IMR-90 (cell line): ENCODE data around the gene CD3E. TPM values are rescaled to one million over a fixed set of nuclear protein-coding genes. Genes with fewer than 3 reads are reported as not detected.

Experiments
- ATAC-seq: fragments of 200-7000 bp; cut with Tn5 transposase; 2 replicates; pipeline ENCODE4 v1.9.1; 2020; ENCODE audit warnings: low read depth, mild to moderate bottlenecking, moderate library complexity
- BruUV-seq: library from RNA; stranded (reverse); fragments of 400-500 nt; replicated peaks from 2 replicates; lab custom pipeline; 2021; lab: Mats Ljungman, UMichigan
- CTCF ChIA-PET: fragments of 300-600 bp; formaldehyde crosslinking; extraction: SDS; loops from one replicate; lab custom pipeline; 2021; ENCODE audit warnings: antibody characterized with exemption; lab: Yijun Ruan, JAX
- POLR2A ChIA-PET: fragments of 300-600 bp; sonication (Branson Sonifier 250); formaldehyde crosslinking; loops from one replicate; lab custom pipeline; 2022; ENCODE audit warnings: antibody characterized with exemption; ENCODE audit not compliant: unreplicated experiment; lab: Charles Lee
- DNase-seq: peaks from one replicate; pipeline ENCODE4 v3.0.0; 2013
- H2AFZ ChIP-seq: replicated peaks from 2 replicates; pipeline ENCODE3; 2013; ENCODE audit warnings: low read length, mild to moderate bottlenecking; ENCODE audit not compliant: poor library complexity
- H2AK5ac ChIP-seq: 2 replicates; pipeline ENCODE4 v1.6.1; 2013; ENCODE audit warnings: low read depth, low read length, inconsistent platforms
- H2AK9ac ChIP-seq: replicated peaks from 2 replicates; pipeline ENCODE3; 2013; ENCODE audit warnings: mild to moderate bottlenecking, low read depth, low read length, moderate library complexity; ENCODE audit not compliant: poor library complexity
- H2BK120ac ChIP-seq: 2 replicates; pipeline ENCODE4 v1.6.1; 2013; ENCODE audit warnings: low read depth, low read length, inconsistent platforms
- H2BK15ac ChIP-seq: 3 replicates; pipeline ENCODE4 v1.6.1; 2013; ENCODE audit warnings: low read depth, low read length, inconsistent platforms
- H2BK20ac ChIP-seq: 2 replicates; pipeline ENCODE4 v1.6.1; 2013; ENCODE audit warnings: low read depth, mild to moderate bottlenecking, inconsistent platforms, low read length, moderate library complexity
- H2BK5ac ChIP-seq: 2 replicates; pipeline ENCODE4 v1.6.1; 2013; ENCODE audit warnings: mild to moderate bottlenecking, low read depth, low read length, inconsistent platforms; ENCODE audit not compliant: poor library complexity, severe bottlenecking
- H3K14ac ChIP-seq: replicated peaks from 2 replicates; pipeline ENCODE4 v1.6.1; 2013; ENCODE audit warnings: low read depth, low read length, inconsistent platforms
- H3K18ac ChIP-seq: 2 replicates; pipeline ENCODE4 v1.6.1; 2013; ENCODE audit warnings: low read depth, low read length, control low read depth
- H3K23ac ChIP-seq: 2 replicates; pipeline ENCODE4 v1.6.1; 2013; ENCODE audit warnings: low read depth, low read length, inconsistent platforms
- H3K27ac ChIP-seq: 2 replicates; pipeline ENCODE4 v1.5.1; 2013; ENCODE audit warnings: mild to moderate bottlenecking, control low read depth, low read length; ENCODE audit not compliant: insufficient read depth
- H3K27me3 ChIP-seq: 2 replicates; pipeline ENCODE4 v1.6.1; 2013; ENCODE audit warnings: low read length; ENCODE audit not compliant: control insufficient read depth, insufficient read depth
- H3K36me3 ChIP-seq: 2 replicates; pipeline ENCODE4 v1.6.1; 2013; ENCODE audit warnings: low read length, mixed read lengths; ENCODE audit not compliant: control insufficient read depth, insufficient read depth
- H3K4ac ChIP-seq: 2 replicates; pipeline ENCODE4 v1.6.1; 2013; ENCODE audit warnings: low read depth, low read length, inconsistent platforms
- H3K4me1 ChIP-seq: 2 replicates; pipeline ENCODE4 v1.6.1; 2013; ENCODE audit warnings: low read length, mixed read lengths; ENCODE audit not compliant: control insufficient read depth, insufficient read depth
- H3K4me2 ChIP-seq: 2 replicates; pipeline ENCODE4 v1.6.1; 2013; ENCODE audit warnings: low read depth, mild to moderate bottlenecking, control low read depth, low read length, moderate library complexity
- H3K4me3 ChIP-seq: 2 replicates; pipeline ENCODE4 v1.5.1; 2013; ENCODE audit warnings: low read depth, mild to moderate bottlenecking, control low read depth, low read length, moderate library complexity; ENCODE audit not compliant: insufficient read depth
- H3K56ac ChIP-seq: 2 replicates; pipeline ENCODE4 v1.6.1; 2013; ENCODE audit warnings: low read length, inconsistent platforms; ENCODE audit not compliant: insufficient read depth; ENCODE audit errors: extremely low read depth
- H3K79me1 ChIP-seq, 2 experiments: 2 replicates each; pipeline ENCODE4 v1.6.1; 2013; ENCODE audit warnings: low read length in 2 of 2, inconsistent platforms in 1 of 2, low read depth in 1 of 2
- H3K9ac ChIP-seq: 2 replicates; pipeline ENCODE4 v1.6.1; 2013; ENCODE audit warnings: low read depth, low read length, control low read depth
- H3K9me1 ChIP-seq: 2 replicates; pipeline ENCODE4 v1.6.1; 2013; ENCODE audit warnings: low read length, inconsistent platforms; ENCODE audit not compliant: insufficient read depth
- H3K9me3 ChIP-seq: 2 replicates; pipeline ENCODE4 v1.6.1; 2013; ENCODE audit warnings: low read length; ENCODE audit not compliant: control insufficient read depth, insufficient read depth
- H4K20me1 ChIP-seq: 2 replicates; pipeline ENCODE4 v1.6.1; 2013; ENCODE audit warnings: low read length, inconsistent platforms; ENCODE audit not compliant: insufficient read depth
- H4K5ac ChIP-seq: 2 replicates; pipeline ENCODE4 v1.6.1; 2013; ENCODE audit warnings: mild to moderate bottlenecking, low read depth, low read length, control low read depth
- H4K8ac ChIP-seq, 2 experiments: 2 replicates each; pipeline ENCODE4 v1.6.1; 2013; ENCODE audit warnings: low read depth in 2 of 2, low read length in 2 of 2, control low read depth in 1 of 2, inconsistent platforms in 1 of 2
- H4K91ac ChIP-seq: 2 replicates; pipeline ENCODE4 v1.6.1; 2013; ENCODE audit warnings: low read depth, low read length, inconsistent platforms; ENCODE audit not compliant: insufficient read depth
- BHLHE40 ChIP-seq: fragments of 150-350 bp; IDR thresholded peaks from 2 replicates; pipeline ENCODE4 v1.6.1; 2016; ENCODE audit warnings: mild to moderate bottlenecking, low read depth, low read length
- CEBPB ChIP-seq: IDR thresholded peaks from 2 replicates; pipeline ENCODE4 v1.6.1; 2012; ENCODE audit warnings: low read depth, low read length, improper control_type of control experiment
- CHD1 ChIP-seq: IDR thresholded peaks from 2 replicates; pipeline ENCODE4 v1.6.1; 2012; ENCODE audit warnings: low read depth, low read length, improper control_type of control experiment
- FOS ChIP-seq: fragments of 150-350 bp; IDR thresholded peaks from 2 replicates; pipeline ENCODE4 v1.6.1; 2016; ENCODE audit warnings: low read depth, low read length
- MAFK ChIP-seq: IDR thresholded peaks from 2 replicates; pipeline ENCODE4 v1.6.1; 2012; ENCODE audit warnings: low read depth, low read length, improper control_type of control experiment
- MAZ ChIP-seq: IDR thresholded peaks from 2 replicates; pipeline ENCODE4 v1.6.1; 2012; ENCODE audit warnings: low read depth, mild to moderate bottlenecking, low read length, improper control_type of control experiment, moderate library complexity, borderline replicate concordance
- MXI1 ChIP-seq: IDR thresholded peaks from 2 replicates; pipeline ENCODE4 v1.6.1; 2012; ENCODE audit warnings: low read depth, mild to moderate bottlenecking, low read length, moderate library complexity, borderline replicate concordance
- NFE2L2 ChIP-seq: fragments of 150-350 bp; IDR thresholded peaks from 2 replicates; pipeline ENCODE4 v1.6.1; 2016; ENCODE audit warnings: low read depth, mild to moderate bottlenecking, low read length
- POLR2A ChIP-seq: IDR thresholded peaks from 2 replicates; pipeline ENCODE4 v1.6.1; 2012; ENCODE audit warnings: mild to moderate bottlenecking, low read depth, low read length
- RAD21 ChIP-seq: IDR thresholded peaks from 2 replicates; pipeline ENCODE4 v1.6.1; 2012; ENCODE audit warnings: low read length, improper control_type of control experiment
- RCOR1 ChIP-seq: IDR thresholded peaks from 2 replicates; pipeline ENCODE4 v1.6.1; 2012; ENCODE audit warnings: mild to moderate bottlenecking, low read length, improper control_type of control experiment; ENCODE audit not compliant: insufficient replicate concordance
- RFX5 ChIP-seq: IDR thresholded peaks from 2 replicates; pipeline ENCODE4 v1.8.0; 2012; ENCODE audit warnings: low read depth, mild to moderate bottlenecking, low read length, moderate library complexity
- SMC3 ChIP-seq: fragments of 150-350 bp; IDR thresholded peaks from 2 replicates; pipeline ENCODE4 v1.6.1; 2016; ENCODE audit warnings: low read depth, mild to moderate bottlenecking, antibody characterized with exemption, low read length, moderate library complexity
- WGBS, 2 experiments: methylation state at CpG; one replicate each; pipeline versions ENCODE4 v1.1.5 to v1.1.7; 2013; ENCODE audit warnings: missing lambda C conversion rate in 2 of 2; ENCODE audit not compliant: insufficient read length in 1 of 2; ENCODE audit errors: extremely low coverage in 2 of 2; 5-methylcytosine and 5-hydroxymethylcytosine counted together
- dilution Hi-C: fragments of 300-500 bp; cut with HindIII; formaldehyde crosslinking; loops from one replicate; pipeline ENCODE4 v1.14.3; 2018; ENCODE audit warnings: low sequenced_read_pairs; ENCODE audit not compliant: unreplicated experiment
- in situ Hi-C: fragments of 300-500 bp; cut with MboI; formaldehyde crosslinking; loops from 3 replicates; pipeline ENCODE4 v1.14.3; 2019; ENCODE audit warnings: low sequenced_read_pairs, inconsistent platforms, mixed read lengths
- intact Hi-C: fragments of 100-400 bp; cut with micrococcal nuclease; formaldehyde crosslinking; loops from 2 replicates; pipeline ENCODE4 v1.10.0; 2022
- polyA plus RNA-seq, 3 experiments: library from polyadenylated mRNA; depleted of rRNA; stranded (reverse); fragments of >200 nt; gene quantifications; 2 replicates each; pipeline ENCODE4 v1.2.3, GENCODE V29; 2012; ENCODE audit warnings: low replicate concordance in 1 of 3
- total RNA-seq: library from RNA; depleted of rRNA; stranded (reverse); fragments of >200 nt; gene quantifications from 2 replicates; pipeline ENCODE4 v1.2.3, GENCODE V29; 2012
- TF ChIP-seq, protein P1 (sequence below): fragments of 150-350 bp; IDR thresholded peaks from 2 replicates; pipeline ENCODE4 v1.6.1; 2016; ENCODE audit warnings: low read depth, mild to moderate bottlenecking, low read length, moderate library complexity, borderline replicate concordance
- TF ChIP-seq, protein P2 (sequence below): fragments of 150-350 bp; IDR thresholded peaks from 2 replicates; pipeline ENCODE4 v1.6.1; 2017; ENCODE audit warnings: mild to moderate bottlenecking, antibody characterized with exemption, low read length, low read depth
- TF ChIP-seq, protein P3 (sequence below): conservative IDR thresholded peaks from 2 replicates; pipeline ENCODE4 v1.5.1; 2012; ENCODE audit warnings: mild to moderate bottlenecking, low read depth, low read length, improper control_type of control experiment

Gene CD3E
- total and polyA plus RNA-seq, 2 of the 4 experiments (the other 2 are of a cell fraction), result not detected

DNA sequence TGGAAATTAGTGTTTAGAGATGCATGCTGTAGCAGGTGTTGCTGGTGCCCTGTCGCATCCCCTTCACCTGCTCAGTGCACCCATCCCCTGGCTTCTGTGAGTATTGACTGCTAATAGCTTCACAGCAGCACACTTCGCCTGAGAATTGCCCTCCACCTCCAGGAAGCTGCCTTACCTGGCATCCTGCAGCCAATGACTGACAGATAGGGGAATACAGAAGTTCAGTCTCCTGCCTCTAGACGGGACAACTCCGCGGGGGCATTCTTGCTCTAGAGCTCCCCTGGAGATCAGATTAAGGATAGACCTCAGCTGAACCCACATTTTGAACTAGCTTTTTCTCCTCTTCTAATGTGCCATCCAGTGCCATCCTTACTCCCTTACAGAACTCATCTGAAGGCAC lies 9.3 kb upstream of the CD3E start:
- Histone ChIP-seq H3K36me3 (no peaks in the 10 kb centered on the region), H3K4me1 (no peaks in the 10 kb centered on the region), H2BK120ac (no peak overlapping the region), H4K20me1 (no peaks in the 10 kb centered on the region), H4K8ac (no peak overlapping the region), H2AFZ (no peak overlapping the region), H3K79me1 (no peaks in the 10 kb centered on the region), H3K9ac (no peak overlapping the region), H3K4me3 (no peak overlapping the region), H2AK5ac (no peak overlapping the region), H3K23ac (no peak overlapping the region), H3K9me3 (no peaks in the 10 kb centered on the region), H2BK15ac (no peak overlapping the region), H3K9me1 (no peaks in the 10 kb centered on the region), H3K4me2 (no peak overlapping the region), H3K18ac (no peak overlapping the region), H3K56ac (no peak overlapping the region), H3K27me3 (no peaks in the 10 kb centered on the region; the same call in 1 of the 2 replicates), H3K14ac (no peak overlapping the region), H4K91ac (no peak overlapping the region), H3K27ac (no peak overlapping the region), H2BK5ac (no peak overlapping the region), H4K5ac (no peak overlapping the region), H2AK9ac (no peak overlapping the region), H2BK20ac (no peak overlapping the region), H3K4ac (no peak overlapping the region)
- BruUV-seq, result no TSS peak
- no peak for ATAC-seq
- CTCF ChIA-PET, result interaction anchor here (0.5 kb wide), 1 partner anchor 13 kb away, joined by 3 read pairs; no protein-coding TSS in a partner anchor
- intact Hi-C loops (no loop called here), in situ Hi-C loops (no loop called here), dilution Hi-C loops (no loop called here)
- TF ChIP-seq BHLHE40 (no peak), POLR2A (no peak), MXI1 (no peak), SMC3 (no peak), RAD21 (no peak), MAFK (no peak), CHD1 (no peak), RCOR1 (no peak), MAZ (no peak), CEBPB (no peak), NFE2L2 (no peak), RFX5 (no peak), FOS (no peak)
- TF ChIP-seq, protein P1, sequence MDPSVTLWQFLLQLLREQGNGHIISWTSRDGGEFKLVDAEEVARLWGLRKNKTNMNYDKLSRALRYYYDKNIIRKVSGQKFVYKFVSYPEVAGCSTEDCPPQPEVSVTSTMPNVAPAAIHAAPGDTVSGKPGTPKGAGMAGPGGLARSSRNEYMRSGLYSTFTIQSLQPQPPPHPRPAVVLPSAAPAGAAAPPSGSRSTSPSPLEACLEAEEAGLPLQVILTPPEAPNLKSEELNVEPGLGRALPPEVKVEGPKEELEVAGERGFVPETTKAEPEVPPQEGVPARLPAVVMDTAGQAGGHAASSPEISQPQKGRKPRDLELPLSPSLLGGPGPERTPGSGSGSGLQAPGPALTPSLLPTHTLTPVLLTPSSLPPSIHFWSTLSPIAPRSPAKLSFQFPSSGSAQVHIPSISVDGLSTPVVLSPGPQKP, result no peak
- TF ChIP-seq, protein P2, sequence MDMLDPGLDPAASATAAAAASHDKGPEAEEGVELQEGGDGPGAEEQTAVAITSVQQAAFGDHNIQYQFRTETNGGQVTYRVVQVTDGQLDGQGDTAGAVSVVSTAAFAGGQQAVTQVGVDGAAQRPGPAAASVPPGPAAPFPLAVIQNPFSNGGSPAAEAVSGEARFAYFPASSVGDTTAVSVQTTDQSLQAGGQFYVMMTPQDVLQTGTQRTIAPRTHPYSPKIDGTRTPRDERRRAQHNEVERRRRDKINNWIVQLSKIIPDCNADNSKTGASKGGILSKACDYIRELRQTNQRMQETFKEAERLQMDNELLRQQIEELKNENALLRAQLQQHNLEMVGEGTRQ, result no peak
- TF ChIP-seq, protein P3, sequence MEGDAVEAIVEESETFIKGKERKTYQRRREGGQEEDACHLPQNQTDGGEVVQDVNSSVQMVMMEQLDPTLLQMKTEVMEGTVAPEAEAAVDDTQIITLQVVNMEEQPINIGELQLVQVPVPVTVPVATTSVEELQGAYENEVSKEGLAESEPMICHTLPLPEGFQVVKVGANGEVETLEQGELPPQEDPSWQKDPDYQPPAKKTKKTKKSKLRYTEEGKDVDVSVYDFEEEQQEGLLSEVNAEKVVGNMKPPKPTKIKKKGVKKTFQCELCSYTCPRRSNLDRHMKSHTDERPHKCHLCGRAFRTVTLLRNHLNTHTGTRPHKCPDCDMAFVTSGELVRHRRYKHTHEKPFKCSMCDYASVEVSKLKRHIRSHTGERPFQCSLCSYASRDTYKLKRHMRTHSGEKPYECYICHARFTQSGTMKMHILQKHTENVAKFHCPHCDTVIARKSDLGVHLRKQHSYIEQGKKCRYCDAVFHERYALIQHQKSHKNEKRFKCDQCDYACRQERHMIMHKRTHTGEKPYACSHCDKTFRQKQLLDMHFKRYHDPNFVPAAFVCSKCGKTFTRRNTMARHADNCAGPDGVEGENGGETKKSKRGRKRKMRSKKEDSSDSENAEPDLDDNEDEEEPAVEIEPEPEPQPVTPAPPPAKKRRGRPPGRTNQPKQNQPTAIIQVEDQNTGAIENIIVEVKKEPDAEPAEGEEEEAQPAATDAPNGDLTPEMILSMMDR, result no peak
- POLR2A ChIA-PET, result no interaction called here
- DNase-seq, result no peak
- 87% methylated on average over 3 of the region's 5 CpGs; no CpG with 5 or more reads in 1 of the 2 experiments for WGBS, 2 experiments
